HG03135 (cell line): Measurements from ENCODE around the gene PNLIP.

Experiments used
- ATAC-seq: cut with Tn5 transposase; IDR thresholded peaks from one replicate; pipeline ENCODE4 v1.9.1; 2021; ENCODE audit warnings: mild to moderate bottlenecking, moderate library complexity; ENCODE audit not compliant: unreplicated experiment

PNLIP gene

GRCh38 chr10:116567335-116567734 is 21.6 kb downstream of the PNLIP start:
- ATAC-seq = no peak

GRCh38 chr10:116574797-116575196 is 29.1 kb downstream of the PNLIP start:
- no peak for ATAC-seq

GRCh38 chr10:116587878-116588591 is 42.3 kb downstream of the PNLIP start:
- no peak for ATAC-seq

- no peak for ATAC-seq
These were observed 43.3 kb downstream of the PNLIP start for GRCh38 chr10:116588995-116589394.

GRCh38 chr10:116589926-116590325 is 44.2 kb downstream of the PNLIP start:
- ATAC-seq = no peak

- no peak for ATAC-seq
These were observed 45.1 kb downstream of the PNLIP start, which contains the start of gene PNLIPRP1 for GRCh38 chr10:116590590-116591444. Gene PNLIPRP1 (plus strand): TSS chr10:116590959. CDS start chr10:116591130, 171 bp downstream.

GRCh38 chr10:116593139-116593740 is 47.5 kb downstream of the PNLIP start:
- no peak for ATAC-seq

- no peak for ATAC-seq
These were observed 48.8 kb downstream of the PNLIP start for GRCh38 chr10:116594525-116595035.

- ATAC-seq = no peak
These were observed 50.3 kb downstream of the PNLIP start for GRCh38 chr10:116596062-116596461.

- ATAC-seq = no peak
These were observed 51.8 kb downstream of the PNLIP start for GRCh38 chr10:116597543-116597942.

GRCh38 chr10:116598329-116598728 is 52.6 kb downstream of the PNLIP start:
- ATAC-seq = no peak

- no peak for ATAC-seq
These were observed 54.3 kb downstream of the PNLIP start for GRCh38 chr10:116599991-116600390.

- ATAC-seq = no peak
These were observed 57.1 kb downstream of the PNLIP start for GRCh38 chr10:116602648-116603400.

- no peak for ATAC-seq
These were observed 60.3 kb downstream of the PNLIP start for GRCh38 chr10:116606061-116606483.

GRCh38 chr10:116607336-116607735 is 61.6 kb downstream of the PNLIP start:
- no peak for ATAC-seq

- ATAC-seq = no peak
These were observed 63.2 kb downstream of the PNLIP start for GRCh38 chr10:116608686-116609594.

- no peak for ATAC-seq
These were observed 64.9 kb downstream of the PNLIP start for GRCh38 chr10:116610443-116611152.

- ATAC-seq = no peak
These were observed 65.4 kb downstream of the PNLIP start for GRCh38 chr10:116611153-116611545.
